ENCODE measurements around the gene NAA80.
A peak's percentile ranks its signal among the peaks of the same experiment; 100 is the strongest.
"Not testable (repeated sequence)": the region's sequence is repeated elsewhere in the genome, so short reads cannot be mapped to it uniquely, and the experiment has no call there.

NAA80 gene

GRCh38 chr3:50264964-50265485 is 34.2 kb downstream of the NAA80 start:
- ChIA-PET CTCF (interaction anchor here (0.9 to 1.5 kb wide), 2 partner anchors 10 to 38 kb away, joined by 3 to 5 read pairs; no protein-coding TSS in a partner anchor), POLR2A (ENCODE audit: low non-redundant PET) (no interaction called here)
- TF ChIP-seq CTCF (conservative IDR thresholded peaks at IDR 0.05; ENCODE audit: low read depth) = no peak
- H3K27ac ChIP-seq = peak overlapping the region; percentile 100
- no peak for DNase-seq (ENCODE audit: low spot score)

GRCh38 chr3:50264383-50264963 is 34.7 kb downstream of the NAA80 start:
- ChIA-PET CTCF (interaction anchor here (0.9 to 1.5 kb wide), 2 partner anchors 10 to 38 kb away, joined by 3 to 5 read pairs; no protein-coding TSS in a partner anchor), POLR2A (ENCODE audit: low non-redundant PET) (no interaction called here)
- peak overlapping the region; percentile 100 for H3K27ac ChIP-seq
- no peak for TF ChIP-seq CTCF (conservative IDR thresholded peaks at IDR 0.05; ENCODE audit: low read depth)
- peak; percentile 68 for DNase-seq (ENCODE audit: low spot score)

- CTCF ChIA-PET = interaction anchor here (0.9 to 1.5 kb wide), 2 partner anchors 11 to 37 kb away, joined by 3 to 5 read pairs; no protein-coding TSS in a partner anchor
These were observed 35.5 kb downstream of the NAA80 start for GRCh38 chr3:50263478-50264382.

GRCh38 chr3:50262778-50263177 is 36.4 kb downstream of the NAA80 start:
- TF ChIP-seq CTCF (conservative IDR thresholded peaks at IDR 0.05; ENCODE audit: low read depth) = no peak
- ChIA-PET CTCF (no interaction called here), POLR2A (ENCODE audit: low non-redundant PET) (no interaction called here)
- peak overlapping the region; percentile 100 for H3K27ac ChIP-seq
- DNase-seq (ENCODE audit: low spot score) = no peak

More at GRCh38 chr3:50263478-50264382, 35.5 kb downstream of the NAA80 start:
- no peak for TF ChIP-seq CTCF (conservative IDR thresholded peaks at IDR 0.05; ENCODE audit: low read depth)
- DNase-seq (ENCODE audit: low spot score) = no peak
- peak overlapping the region; percentile 100 for H3K27ac ChIP-seq
- POLR2A ChIA-PET (ENCODE audit: low non-redundant PET) = no interaction called here

- DNase-seq (ENCODE audit: low spot score); POLR2A ChIA-PET (ENCODE audit: low non-redundant PET); CTCF ChIA-PET: not testable (repeated sequence)
- H3K27ac ChIP-seq = peak overlapping the region; percentile 100
These were observed 37.0 kb downstream of the NAA80 start for GRCh38 chr3:50262200-50262599.

GRCh38 chr3:50261505-50261904 is 37.7 kb downstream of the NAA80 start:
- CTCF ChIA-PET = interaction anchor here (1.5 kb wide), 1 partner anchor 67 kb away, joined by 6 read pairs; no protein-coding TSS in a partner anchor
- H3K27ac ChIP-seq = peak overlapping the region; percentile 100
- DNase-seq (ENCODE audit: low spot score) = no peak
- POLR2A ChIA-PET (ENCODE audit: low non-redundant PET) = no interaction called here
- no peak for TF ChIP-seq CTCF (conservative IDR thresholded peaks at IDR 0.05; ENCODE audit: low read depth)

All from RWPE1 (cell line).